GM21390 (cell line): ENCODE results near the gene NPW.
A peak's percentile ranks its signal among the peaks of the same experiment; 100 is the strongest.

ENCODE experiments used
- ATAC-seq: cut with Tn5 transposase; IDR thresholded peaks from one replicate; pipeline ENCODE4 v1.9.1; 2021; ENCODE audit not compliant: unreplicated experiment

Gene NPW

DNA sequence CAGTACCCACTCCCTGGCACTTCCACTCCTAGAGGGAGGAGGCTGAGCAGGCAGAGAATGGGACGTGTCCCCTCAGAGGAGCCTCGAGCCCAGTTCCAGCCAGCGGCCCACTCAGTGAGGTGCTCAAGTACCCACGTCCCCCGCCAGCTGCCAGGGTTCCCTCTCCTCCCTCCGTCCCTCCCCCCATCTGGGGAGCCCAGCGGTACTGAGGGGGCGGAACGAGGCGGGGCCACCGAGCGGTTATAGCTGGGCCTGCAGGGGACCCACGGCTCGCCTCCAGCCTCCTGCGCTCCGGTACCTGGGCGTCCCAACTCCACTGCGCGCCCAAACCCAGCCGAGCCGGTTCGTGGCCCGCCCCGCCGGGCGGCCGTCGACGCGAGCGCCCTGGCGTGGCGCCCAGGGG is at the start of gene NPW:
NPW (plus strand) TSS at position 268 of the 403 bp plus-strand sequence.
- ATAC-seq: no peak

DNA sequence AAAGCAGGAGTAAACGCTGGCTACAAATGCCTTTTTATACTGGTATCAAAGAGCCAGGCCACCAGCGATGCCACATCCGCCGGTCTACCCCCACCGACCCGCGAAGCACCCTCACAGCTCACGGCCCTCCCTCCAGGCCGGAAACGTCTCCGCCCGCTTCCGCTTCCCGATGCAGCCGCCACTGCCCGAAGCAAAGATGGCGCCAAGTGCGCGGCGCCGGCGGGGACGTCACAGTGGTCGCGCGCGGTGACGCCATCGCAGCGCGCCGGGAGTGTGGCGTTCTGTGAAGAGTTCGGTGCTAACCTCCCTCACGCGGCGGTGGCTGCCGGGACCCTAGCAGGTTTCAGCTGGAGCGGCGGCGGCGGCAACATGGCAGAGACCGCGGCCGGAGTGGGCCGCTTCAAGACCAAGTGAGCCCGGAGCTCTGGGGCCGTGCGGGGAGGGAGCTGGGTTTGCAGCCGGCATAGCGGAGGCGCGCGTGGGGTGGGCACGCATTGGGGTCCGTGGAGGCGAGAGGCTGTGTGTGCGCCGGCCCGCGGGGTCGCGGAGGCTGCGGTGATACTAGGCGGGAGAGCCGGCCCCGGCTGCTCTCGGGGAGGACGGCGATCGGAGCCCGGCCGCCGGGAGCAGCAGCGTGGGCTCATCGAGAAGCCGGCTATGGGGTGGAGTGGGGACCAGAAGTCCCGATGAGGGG is 47.6 kb upstream of the NPW start, which contains the start of gene TBL3:
TBL3 (plus strand) TSS at position 258 of the 694 bp plus-strand sequence; CDS start at position 370, 112 bp downstream.
- peak; percentile 70 for ATAC-seq

DNA sequence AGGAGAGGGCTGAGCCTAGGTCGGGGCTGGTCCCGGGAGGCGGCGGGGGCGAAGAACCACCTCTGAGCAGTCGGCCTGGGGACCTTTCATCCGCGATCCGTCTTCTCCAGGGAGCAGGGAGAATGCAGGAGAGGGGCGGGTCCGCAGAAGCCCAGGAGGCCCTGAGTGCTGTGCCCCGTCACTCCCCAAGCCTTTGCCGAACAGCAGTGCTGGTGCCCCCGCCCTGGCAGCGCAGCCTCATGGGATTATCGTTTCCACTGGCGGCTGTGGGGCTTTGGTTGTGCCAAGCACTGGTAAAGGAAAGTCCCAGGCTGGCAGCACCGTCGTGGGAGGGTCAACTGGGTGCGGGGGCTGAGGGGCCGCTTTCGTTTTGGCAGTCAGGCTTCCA is 47.1 kb upstream of the NPW start:
- ATAC-seq: no peak

DNA sequence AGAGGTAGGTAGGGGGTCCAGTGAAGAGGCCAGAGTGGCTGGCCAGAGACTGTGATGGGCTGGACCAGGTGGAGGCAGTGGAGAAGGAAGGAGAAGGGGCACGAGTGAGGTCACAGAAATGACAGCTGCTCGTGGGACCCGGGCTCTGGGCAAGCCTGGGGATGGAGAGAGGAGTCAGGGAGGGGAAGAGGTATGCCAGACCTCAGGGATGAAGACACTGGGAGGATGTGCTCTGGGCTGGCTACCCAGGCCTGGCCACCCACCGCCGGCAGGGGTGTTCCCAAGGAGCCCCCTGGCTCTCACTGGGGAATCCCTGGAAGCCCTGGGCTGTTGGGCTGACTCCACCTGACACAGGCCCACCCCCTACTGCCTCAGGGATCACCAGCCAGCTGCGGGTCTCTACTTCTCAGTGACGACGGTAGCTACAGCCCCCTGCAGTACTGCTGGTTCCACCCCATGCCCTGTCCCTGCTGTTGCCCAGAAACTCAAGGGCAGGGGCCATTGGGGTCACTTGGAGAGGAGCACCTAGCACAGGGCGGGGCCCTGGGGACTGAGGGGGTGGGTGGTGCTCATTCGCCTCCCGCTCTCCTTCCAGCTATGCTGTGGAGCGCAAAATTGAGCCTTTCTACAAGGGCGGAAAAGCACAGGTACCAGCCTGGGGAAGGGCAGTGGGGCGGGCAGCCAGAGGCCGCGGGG is 46.0 kb upstream of the NPW start:
- no peak for ATAC-seq

DNA sequence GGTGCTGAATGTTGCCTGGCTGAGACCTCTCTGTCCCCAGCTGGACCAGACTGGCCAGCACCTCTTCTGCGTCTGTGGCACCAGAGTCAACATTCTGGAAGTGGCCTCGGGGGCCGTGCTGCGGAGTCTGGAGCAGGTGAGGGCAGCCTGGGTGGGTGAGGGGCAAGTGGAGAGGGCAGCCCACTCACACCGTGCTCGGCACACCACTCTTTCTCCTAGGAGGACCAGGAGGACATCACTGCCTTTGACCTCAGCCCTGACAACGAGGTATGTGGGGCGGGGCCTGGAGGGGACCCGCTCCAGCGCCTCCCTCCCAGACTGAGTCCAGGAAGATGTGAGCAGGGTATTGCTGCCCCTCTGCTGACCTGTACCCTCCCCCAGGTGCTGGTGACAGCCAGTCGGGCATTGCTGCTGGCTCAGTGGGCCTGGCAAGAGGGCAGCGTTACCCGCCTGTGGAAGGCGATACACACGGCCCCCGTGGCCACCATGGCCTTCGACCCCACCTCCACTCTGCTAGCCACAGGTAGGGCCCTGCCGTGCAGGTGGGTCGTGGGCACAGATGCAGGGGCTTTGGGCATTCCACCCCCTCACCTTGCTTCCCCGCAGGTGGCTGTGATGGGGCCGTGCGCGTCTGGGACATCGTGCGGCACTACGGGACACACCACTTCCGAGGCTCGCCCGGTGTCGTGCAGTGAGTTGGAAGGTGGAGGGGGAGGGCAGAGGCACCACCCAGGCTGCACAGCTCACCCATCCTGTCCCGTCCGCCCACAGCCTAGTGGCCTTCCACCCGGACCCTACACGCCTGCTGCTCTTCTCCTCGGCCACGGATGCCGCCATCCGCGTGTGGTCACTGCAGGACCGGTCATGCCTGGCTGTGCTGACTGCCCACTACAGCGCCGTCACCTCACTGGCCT is 45.2 kb upstream of the NPW start:
- no peak for ATAC-seq

DNA sequence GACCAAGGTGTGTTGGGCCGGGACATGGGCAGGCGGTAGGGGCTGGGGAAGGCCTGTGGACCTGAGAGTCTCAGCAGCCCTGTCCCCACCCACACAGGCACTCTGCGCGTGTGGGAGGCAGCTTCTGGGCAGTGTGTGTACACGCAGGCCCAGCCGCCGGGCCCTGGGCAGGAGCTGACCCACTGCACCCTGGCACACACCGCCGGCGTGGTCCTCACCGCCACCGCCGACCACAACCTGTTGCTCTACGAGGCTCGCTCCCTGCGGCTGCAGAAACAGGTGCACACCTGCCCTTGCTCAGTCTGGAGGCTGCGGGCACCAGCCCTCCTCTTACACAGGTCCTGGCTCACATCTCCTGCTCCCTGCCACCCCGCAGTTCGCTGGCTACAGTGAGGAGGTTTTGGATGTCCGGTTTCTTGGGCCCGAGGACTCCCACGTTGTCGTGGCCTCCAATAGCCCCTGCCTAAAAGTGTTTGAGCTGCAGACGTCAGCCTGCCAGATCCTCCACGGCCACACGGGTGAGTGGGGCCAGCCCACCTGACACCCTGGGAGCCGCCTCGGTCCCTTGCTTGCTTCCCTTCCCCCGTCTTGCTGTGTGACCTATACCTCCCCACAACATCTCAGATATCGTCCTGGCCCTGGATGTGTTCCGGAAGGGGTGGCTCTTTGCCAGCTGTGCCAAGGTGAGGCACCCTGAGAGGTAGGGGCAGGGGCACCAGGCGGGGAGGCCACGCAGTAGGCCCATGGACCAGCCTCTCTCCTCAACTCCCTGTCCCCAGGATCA is 44.0 kb upstream of the NPW start:
- no peak for ATAC-seq

DNA sequence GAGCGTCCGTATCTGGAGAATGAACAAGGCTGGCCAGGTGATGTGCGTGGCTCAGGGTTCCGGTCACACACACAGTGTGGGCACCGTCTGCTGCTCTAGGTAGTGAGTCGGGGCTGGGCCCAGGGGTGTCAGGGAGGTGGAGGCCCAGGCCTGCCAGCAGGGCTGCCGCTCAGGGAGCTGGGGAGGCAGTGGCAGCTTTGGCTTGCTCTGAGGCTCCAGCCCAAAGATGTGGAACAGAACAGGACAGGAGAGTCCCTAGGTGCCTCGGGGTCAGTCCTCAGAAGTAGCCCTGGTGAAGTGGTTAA is 43.4 kb upstream of the NPW start:
- no peak for ATAC-seq

DNA sequence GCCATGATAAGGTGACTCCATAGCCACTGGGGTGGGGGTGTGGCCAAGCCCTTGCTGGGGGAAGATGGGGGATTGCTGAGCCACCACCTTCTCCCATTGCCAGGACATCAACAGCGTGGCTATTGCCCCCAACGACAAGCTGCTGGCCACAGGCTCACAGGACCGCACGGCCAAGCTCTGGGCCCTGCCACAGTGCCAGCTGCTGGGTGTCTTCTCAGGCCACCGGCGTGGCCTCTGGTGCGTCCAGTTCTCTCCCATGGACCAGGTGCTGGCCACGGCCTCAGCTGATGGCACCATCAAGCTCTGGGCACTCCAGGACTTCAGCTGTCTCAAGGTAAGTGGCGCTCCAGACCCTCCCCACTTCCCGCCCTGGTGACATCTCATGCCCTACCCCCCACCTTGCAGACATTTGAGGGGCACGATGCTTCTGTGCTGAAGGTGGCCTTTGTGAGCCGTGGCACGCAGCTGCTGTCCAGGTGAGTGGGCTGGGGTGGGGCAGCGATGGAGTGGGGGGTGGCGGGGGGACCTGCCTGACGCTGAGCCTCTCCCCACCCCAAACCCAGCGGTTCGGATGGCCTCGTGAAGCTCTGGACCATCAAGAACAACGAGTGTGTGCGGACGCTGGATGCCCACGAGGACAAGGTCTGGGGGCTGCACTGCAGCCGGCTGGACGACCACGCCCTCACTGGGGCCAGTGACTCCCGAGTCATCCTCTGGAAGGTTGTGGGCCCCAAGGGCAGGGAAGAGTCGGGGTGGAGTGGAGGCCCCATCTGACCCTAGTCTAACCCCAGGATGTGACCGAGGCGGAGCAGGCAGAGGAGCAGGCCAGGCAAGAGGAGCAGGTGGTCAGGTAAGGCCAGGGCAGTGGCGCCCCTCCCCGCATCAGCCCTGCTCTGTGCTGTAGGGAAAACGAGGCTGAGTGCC is 42.4 kb upstream of the NPW start:
- no peak for ATAC-seq

DNA sequence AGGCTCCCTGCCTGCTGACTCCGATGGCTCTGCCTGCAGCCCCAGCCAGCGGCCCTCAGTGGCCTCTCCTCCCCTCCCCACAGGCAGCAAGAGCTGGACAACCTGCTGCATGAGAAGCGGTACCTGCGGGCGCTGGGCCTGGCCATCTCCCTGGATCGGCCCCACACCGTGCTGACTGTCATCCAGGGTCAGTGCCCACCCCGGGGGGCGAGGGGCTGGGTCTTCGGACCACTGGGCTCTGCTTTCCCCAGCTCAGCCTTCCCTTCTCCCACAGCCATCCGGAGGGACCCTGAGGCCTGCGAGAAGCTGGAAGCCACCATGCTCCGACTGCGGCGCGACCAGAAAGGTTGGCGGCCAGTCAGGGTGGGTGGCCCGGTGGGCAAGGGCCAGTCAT is 41.7 kb upstream of the NPW start:
- no peak for ATAC-seq

DNA sequence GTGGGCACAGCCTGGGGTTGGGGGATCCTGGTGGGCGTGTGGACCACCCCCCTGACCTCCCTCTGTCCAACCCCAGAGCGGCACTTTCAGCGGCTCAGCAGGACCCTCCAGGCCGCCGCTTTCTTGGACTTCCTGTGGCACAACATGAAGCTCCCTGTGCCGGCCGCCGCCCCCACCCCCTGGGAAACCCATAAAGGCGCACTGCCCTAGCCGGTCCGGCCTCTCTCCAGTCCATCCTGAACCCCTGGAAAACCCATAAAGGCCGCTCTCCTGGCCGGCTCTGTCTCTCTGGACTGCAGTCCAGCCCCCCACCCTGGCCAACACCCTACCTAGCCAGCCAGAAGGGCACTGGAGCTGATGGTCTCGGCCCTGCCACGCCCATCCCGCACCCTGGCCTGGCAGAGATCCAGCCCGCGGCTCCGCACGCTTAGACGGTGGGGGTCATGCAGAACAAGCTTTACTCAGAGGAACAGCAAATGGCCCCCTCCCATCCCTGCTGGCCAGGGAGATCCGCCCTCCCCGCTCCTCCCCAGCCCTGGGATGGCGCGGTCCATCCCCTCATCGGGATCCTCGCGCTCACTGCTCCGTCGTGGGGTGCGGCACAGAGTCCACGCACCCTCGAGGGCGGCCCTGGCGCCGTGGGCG is 41.0 kb upstream of the NPW start:
- ATAC-seq: no peak

DNA sequence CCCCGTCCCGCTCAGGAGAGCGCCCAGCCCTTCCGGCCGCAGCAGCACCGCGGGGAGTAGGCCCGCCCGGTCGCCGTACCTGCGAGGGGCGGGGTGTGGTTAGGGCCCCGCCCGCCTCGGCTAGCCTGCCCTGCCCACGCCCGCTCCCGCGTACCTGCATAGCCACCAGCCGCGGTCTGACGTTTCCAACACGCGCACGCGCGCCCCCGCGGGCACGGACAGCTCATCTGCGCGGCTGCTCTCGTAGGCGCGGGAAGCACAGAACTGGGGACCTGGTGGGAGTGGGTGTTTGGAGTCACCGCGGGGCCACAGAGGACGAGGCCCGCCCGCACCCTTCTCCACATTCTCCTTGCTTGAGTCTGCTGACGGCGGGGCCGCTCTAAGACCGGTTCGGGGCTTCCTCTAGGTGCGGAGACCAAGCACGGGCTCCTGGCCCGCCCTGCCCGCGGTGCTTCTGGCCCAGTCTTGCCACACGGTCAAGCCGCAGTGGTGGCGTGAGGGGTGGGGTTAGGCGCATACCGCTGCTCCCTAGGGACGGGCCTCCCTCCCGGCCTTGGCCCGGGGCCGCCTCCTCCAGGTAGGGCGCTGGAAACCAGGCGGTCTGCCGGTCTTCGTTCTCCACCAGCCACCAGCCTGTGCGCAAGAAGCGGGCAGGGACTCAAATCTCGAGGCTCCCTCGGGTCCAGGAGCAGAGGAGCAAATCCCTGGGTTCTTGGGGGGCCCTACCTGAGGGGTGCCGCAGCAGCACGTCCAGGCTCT is 40.1 kb upstream of the NPW start:
- no peak for ATAC-seq

DNA sequence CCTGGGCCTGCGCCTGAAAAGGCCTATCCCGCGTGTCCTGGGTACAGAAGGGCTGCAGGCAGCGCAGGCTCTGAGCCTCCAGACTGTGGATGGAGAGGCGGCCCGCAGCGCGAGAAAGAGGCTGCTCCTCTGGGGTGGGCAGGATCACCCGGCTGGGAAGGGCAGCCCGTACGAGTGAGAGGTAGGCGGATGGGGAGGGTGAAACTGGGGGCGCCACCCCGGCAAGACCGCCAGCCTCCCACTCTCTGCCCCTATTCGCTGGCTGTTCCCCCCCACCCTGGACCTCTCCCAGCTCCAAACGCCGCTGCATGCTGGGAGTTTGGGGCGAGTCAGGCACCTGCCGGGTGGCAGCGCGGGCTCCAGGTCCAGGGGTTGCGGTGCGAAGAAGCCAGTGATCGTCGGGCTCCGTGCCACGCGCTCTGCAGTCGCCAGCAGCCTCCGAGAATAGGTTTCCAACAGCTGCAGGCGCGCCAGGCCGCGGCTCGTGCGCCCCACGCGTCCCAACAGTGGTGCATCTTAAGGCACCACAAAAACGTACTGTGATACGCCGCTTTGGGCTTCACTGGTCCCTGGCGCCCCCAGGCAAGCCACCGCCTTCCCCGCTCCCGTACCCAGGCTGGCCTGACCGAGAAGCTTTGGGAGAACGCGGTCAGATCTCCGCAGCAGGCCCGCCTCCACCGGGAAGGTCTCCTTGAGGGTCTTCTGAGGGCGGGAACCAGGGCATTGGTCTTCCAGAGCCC is 39.4 kb upstream of the NPW start:
- no peak for ATAC-seq

DNA sequence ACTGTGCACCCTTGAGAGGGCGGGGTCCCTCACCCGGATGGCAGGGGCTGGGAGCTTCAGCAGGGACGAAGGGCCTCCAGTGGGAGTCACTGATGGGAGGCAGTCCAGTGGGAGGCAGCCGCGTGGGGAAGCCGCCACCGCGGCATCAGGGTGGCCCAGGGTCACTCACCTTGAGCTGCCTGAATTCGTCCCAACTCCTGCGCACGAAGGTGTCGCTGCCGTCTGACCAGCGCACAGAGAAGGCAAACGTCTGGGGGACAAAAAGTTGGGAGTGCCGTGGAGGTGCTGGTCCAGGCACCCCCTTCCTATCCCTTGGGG is 38.9 kb upstream of the NPW start:
- ATAC-seq: no peak

DNA sequence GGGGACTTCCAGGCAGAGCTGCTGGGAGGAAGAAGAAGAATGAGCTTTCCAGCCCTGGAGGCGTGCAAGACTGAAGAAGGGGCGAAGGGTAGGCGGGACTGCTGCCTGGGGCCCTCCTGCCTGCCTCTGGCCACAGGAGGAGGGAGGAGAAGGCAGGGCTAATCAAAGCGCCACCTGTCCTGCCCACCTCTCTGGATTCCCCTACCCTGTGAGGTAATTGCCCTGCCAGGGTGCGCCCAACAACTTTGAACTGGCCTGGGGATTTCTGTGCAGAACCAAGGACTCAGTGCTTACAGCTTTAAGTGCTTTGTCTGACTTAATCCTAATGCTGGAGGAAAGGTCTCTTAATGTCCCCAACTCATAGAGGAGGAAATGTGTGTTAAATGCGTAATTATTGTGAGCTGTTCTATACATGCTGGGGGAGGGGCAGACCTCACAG is 38.2 kb upstream of the NPW start, which contains the start of gene NOXO1:
NOXO1 (minus strand) TSS at position 72 of the 439 bp plus-strand sequence. CDS start 290 bp downstream, outside the sequence.
- ATAC-seq: no peak

DNA sequence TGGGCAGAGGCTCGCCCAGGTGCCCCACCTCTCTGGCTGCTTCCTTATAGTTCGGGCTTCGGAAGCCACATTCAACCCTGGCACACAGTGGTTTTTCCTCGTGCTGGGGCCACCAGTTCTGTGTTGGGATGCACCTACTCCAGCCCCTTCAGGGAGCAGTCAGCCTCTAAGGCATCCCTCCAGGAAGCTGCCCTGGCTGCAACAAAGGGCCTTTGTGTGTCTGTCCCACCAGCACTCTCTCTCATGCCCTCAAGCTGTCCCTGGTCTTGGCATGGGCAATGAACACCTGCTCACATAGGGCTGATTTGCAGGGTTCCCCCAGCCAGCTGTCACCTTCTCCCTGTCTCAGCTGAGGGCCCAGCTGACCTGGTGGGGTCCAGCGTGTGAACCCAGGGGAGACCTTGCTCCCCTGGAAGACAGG is 37.6 kb upstream of the NPW start:
- ATAC-seq: no peak

DNA sequence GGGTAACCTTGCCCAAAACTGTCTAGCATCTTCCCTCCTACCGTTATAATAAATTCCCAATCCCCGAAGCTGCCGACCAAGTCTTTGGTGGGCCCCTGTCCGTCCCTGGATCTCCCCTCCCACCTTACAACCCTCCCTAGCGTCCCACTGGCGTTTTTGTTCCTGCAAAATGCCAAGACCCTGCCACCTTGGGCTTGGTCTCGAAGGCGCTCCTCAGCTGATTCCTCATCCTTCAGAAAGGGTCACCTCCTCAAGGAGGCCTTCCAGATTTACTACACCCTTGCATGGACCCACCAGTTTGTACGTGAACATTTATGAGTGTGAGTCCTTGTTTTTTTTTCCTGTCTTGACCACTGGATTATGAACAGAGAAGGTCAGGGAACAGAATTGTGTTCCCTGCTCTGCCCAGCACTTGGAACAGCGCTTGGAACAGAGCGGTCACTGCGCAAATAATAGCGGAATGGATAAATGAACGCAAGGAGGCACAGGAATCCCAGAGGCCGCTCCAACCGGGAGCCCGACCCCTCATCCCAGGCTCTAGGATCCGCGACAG is 36.5 kb upstream of the NPW start:
- ATAC-seq: no peak

DNA sequence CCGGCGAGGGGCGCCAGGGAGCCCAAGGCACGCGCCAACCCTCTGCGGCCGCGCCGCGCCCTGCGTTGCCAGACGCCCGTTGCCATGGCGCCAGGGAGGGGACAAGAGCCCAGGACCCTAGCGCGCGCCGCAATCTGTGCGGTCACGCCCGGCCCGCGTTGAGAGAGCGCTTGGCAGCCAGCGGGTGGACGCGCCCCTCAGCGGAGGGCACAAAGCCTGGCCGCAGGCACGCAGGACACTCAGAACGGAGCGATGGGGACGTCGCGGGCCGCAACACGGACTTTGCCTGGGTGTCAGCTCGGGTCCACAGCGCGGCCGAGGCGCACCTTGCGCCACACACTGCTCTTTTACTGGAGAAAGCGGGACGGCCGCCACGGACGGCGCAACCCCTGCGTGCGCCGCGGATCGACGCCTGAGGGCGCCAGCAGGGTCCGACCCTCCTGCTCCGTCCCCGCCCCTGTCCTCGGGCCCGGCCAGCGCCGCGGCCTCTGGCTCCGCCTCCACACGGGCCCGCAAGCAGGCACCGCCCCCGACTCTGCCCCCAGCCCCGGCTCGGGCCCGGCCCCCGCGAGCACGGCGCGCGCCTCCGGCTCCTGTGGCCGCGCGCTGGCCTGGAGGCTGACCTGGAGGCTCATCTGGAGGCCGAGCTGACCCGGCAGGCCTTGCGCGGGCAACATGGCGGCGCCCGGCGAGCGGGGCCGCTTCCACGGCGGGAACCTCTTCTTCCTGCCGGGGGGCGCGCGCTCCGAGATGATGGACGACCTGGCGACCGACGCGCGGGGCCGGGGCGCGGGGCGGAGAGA is 35.8 kb upstream of the NPW start, which contains the start of gene GFER:
GFER (plus strand) TSS at position 650 of the 803 bp plus-strand sequence; CDS start at position 676, 26 bp downstream.
- ATAC-seq: peak; percentile 65
